GM12878 (cell line): Measurements from ENCODE around the gene CREB5. TPM values are rescaled to one million over a fixed set of nuclear protein-coding genes. Genes with fewer than 3 reads are reported as not detected.

Experiments
- ATAC-seq: fragments of 200-7000 bp; cut with Tn5 transposase; 3 replicates; pipeline ENCODE4 v1.9.1; 2020; ENCODE audit warnings: mild to moderate bottlenecking, moderate library complexity
- BruUV-seq: library from RNA; stranded (reverse); fragments of 400-500 nt; replicated peaks from 2 replicates; lab custom pipeline; 2021; lab: Mats Ljungman, UMichigan
- CTCF ChIA-PET: fragments of 300-600 bp; sonication (Branson Sonifier 250); formaldehyde crosslinking; extraction: SDS; loops from one replicate; lab custom pipeline; 2021; ENCODE audit warnings: inconsistent platforms; lab: Yijun Ruan, JAX
- POLR2A ChIA-PET: fragments of 350-600 bp; formaldehyde crosslinking; extraction: SDS; loops from one replicate; lab custom pipeline; 2021; ENCODE audit warnings: inconsistent platforms; lab: Charles Lee
- RAD21 ChIA-PET: fragments of 300-600 bp; sonication (Branson Sonifier 250); formaldehyde crosslinking; loops from one replicate; lab custom pipeline; 2023; ENCODE audit warnings: antibody characterized with exemption; ENCODE audit not compliant: unreplicated experiment; lab: Charles Lee
- SMC1A ChIA-PET: fragments of 300-600 bp; sonication (Branson Sonifier 250); formaldehyde crosslinking; loops from one replicate; lab custom pipeline; 2023; ENCODE audit not compliant: unreplicated experiment, uncharacterized antibody; lab: Charles Lee
- DNase-seq: peaks from one replicate; pipeline ENCODE4 v3.0.0-alpha.2; 2011; ENCODE audit warnings: low read depth, low spot score
- FAIRE-seq: peaks from 3 replicates; lab custom pipeline; 2011; peaks lifted over from hg19 to GRCh38; lab: Jason Lieb, UNC
- H2AFZ ChIP-seq: 2 replicates; pipeline ENCODE4 v1.6.0; 2011; ENCODE audit warnings: low read depth, low read length, control low read depth; ENCODE audit not compliant: control insufficient read depth
- H3K27ac ChIP-seq: 2 replicates; pipeline ENCODE4 v1.5.1; 2011; ENCODE audit warnings: control low read depth; ENCODE audit not compliant: control insufficient read depth, insufficient read depth
- H3K27me3 ChIP-seq, 2 experiments: replicated peaks in 1 of 2; 2 replicates each; pipeline versions ENCODE4 v1.6.0 to v1.6.1; 2011; ENCODE audit warnings: low read length in 1 of 2; ENCODE audit not compliant: control insufficient read depth in 2 of 2, insufficient read depth in 2 of 2
- H3K36me3 ChIP-seq, 2 experiments: 2 replicates each; pipeline ENCODE4 v1.5.1; 2011; ENCODE audit warnings: low read length in 1 of 2; ENCODE audit not compliant: control insufficient read depth in 2 of 2, insufficient read depth in 2 of 2
- H3K4me1 ChIP-seq: 2 replicates; pipeline ENCODE4 v1.6.1; 2011; ENCODE audit warnings: mild to moderate bottlenecking, low read length, moderate library complexity, mixed read lengths; ENCODE audit not compliant: control insufficient read depth, insufficient read depth
- H3K4me2 ChIP-seq: 2 replicates; pipeline ENCODE4 v1.6.0; 2011; ENCODE audit warnings: control low read depth; ENCODE audit not compliant: control insufficient read depth, insufficient read depth
- H3K4me3 ChIP-seq: fragments of 200-600 bp; sonication (generic); 2 replicates; pipeline ENCODE4 v1.5.1; 2016
- H3K79me2 ChIP-seq: 2 replicates; pipeline ENCODE4 v1.6.0; 2011; ENCODE audit warnings: low read length; ENCODE audit not compliant: control insufficient read depth, insufficient read depth
- H3K9ac ChIP-seq: 2 replicates; pipeline ENCODE4 v1.8.0; 2011; ENCODE audit warnings: low read length, control low read depth, mixed read lengths; ENCODE audit not compliant: control insufficient read depth, insufficient read depth
- H3K9me3 ChIP-seq: replicated peaks from 3 replicates; pipeline ENCODE4 v1.5.1; 2011; ENCODE audit warnings: mild to moderate bottlenecking, low read length; ENCODE audit not compliant: control insufficient read depth, insufficient read depth
- H4K20me1 ChIP-seq: 2 replicates; pipeline ENCODE4 v1.6.0; 2011; ENCODE audit not compliant: control insufficient read depth, insufficient read depth
- BHLHE40 ChIP-seq, 2 experiments: fragments of 450-650 bp in 1 of 2; IDR thresholded peaks; 2 replicates each; pipeline ENCODE4 v1.6.1; 2011 to 2017; ENCODE audit warnings: low read depth in 2 of 2, borderline replicate concordance in 1 of 2, improper control_type of control experiment in 1 of 2, low read length in 1 of 2, mild to moderate bottlenecking in 1 of 2
- MEF2A ChIP-seq: IDR thresholded peaks from 2 replicates; pipeline ENCODE4 v1.6.1; 2011; ENCODE audit warnings: low read depth, mild to moderate bottlenecking, low read length, moderate library complexity; ENCODE audit not compliant: insufficient read depth
- MYC ChIP-seq: IDR thresholded peaks from 2 replicates; pipeline ENCODE4 v1.6.1; 2011; ENCODE audit warnings: mild to moderate bottlenecking, low read length, moderate library complexity, inconsistent platforms; ENCODE audit not compliant: insufficient read depth, insufficient replicate concordance, insufficient read length, severe bottlenecking
- NFIC ChIP-seq: IDR thresholded peaks from 2 replicates; pipeline ENCODE4 v1.6.1; 2012; ENCODE audit warnings: low read depth, mild to moderate bottlenecking, inconsistent platforms, low read length, moderate library complexity
- NR2C2 ChIP-seq: IDR thresholded peaks from 2 replicates; pipeline ENCODE4 v1.6.1; 2011; ENCODE audit warnings: borderline replicate concordance, low read depth; ENCODE audit not compliant: control insufficient read depth, insufficient read length
- POLR2A ChIP-seq: IDR thresholded peaks from 2 replicates; pipeline ENCODE4 v1.6.1; 2011; ENCODE audit warnings: low read depth, mild to moderate bottlenecking, low read length
- RBBP5 ChIP-seq: fragments of 200-600 bp; sonication (generic); conservative IDR thresholded peaks from 2 replicates; pipeline ENCODE4 v1.6.1; 2016
- ZNF24 ChIP-seq: fragments of 450-650 bp; IDR thresholded peaks from 2 replicates; pipeline ENCODE4 v1.6.1; 2017; ENCODE audit warnings: antibody characterized with exemption, mild to moderate bottlenecking
- WGBS: methylation state at CpG from one replicate; pipeline ENCODE4 v1.1.6; 2016; ENCODE audit warnings: low lambda C conversion rate; ENCODE audit not compliant: insufficient replicate concordance, insufficient coverage; ENCODE audit errors: missing lambda C conversion rate; 5-methylcytosine and 5-hydroxymethylcytosine counted together
- in situ Hi-C: fragments of 300-500 bp; cut with MboI; formaldehyde crosslinking; loops from 9 replicates; pipeline ENCODE4 v1.14.3; 2018; ENCODE audit warnings: mixed read lengths
- intact Hi-C: fragments of 100-400 bp; cut with micrococcal nuclease; formaldehyde crosslinking; loops from one replicate; pipeline ENCODE4 v1.14.2; 2022; ENCODE audit not compliant: unreplicated experiment
- polyA plus RNA-seq, 11 experiments: library from polyadenylated mRNA; depleted of rRNA in 4 of 11; unstranded in 6 of 11; stranded (reverse) in 5 of 11; fragments of >200 nt; fragmentation: Nextera tagmentation in 4 of 11; fragmentation: Illumina TruSeq in 1 of 11; extraction: Ambion mirVana in 4 of 11; extraction: Trizol in 1 of 11; gene quantifications; 1 replicate in 1 of 11; 2 replicates in 10 of 11; pipeline versions ENCODE4 v1.2.1 to v1.2.3, GENCODE V29; 2011 to 2016; ENCODE audit warnings: inconsistent platforms in 2 of 11, missing spikeins in 2 of 11, low read depth in 1 of 11
- total RNA-seq, 4 experiments: library from RNA; depleted of rRNA in 3 of 4; stranded (reverse); fragments of >200 nt in 3 of 4; fragmentation: Illumina TruSeq in 1 of 4; extraction: Trizol in 1 of 4; gene quantifications; 2 replicates each; pipeline versions ENCODE4 v1.2.1 to v1.2.3, GENCODE V29; 2013 to 2021
- TF ChIP-seq, protein P1 (sequence below): IDR thresholded peaks from 2 replicates; pipeline ENCODE4 v1.6.1; 2011; ENCODE audit warnings: low read depth, mild to moderate bottlenecking, low read length, moderate library complexity, borderline replicate concordance; ENCODE audit errors: extremely low read depth
- TF ChIP-seq, protein P2 (sequence below): fragments of 450-650 bp; IDR thresholded peaks from 2 replicates; pipeline ENCODE4 v1.6.1; 2017; ENCODE audit warnings: mild to moderate bottlenecking, moderate library complexity
- TF ChIP-seq, protein P3 (sequence below): fragments of 450-650 bp; formaldehyde crosslinking; IDR thresholded peaks from 2 replicates; pipeline ENCODE4 v1.4.0; 2020; ENCODE audit warnings: mild to moderate bottlenecking, moderate library complexity
- TF ChIP-seq, protein P4 (sequence below), 3 experiments: IDR thresholded peaks in 2 of 3; conservative IDR thresholded peaks in 1 of 3; 2 replicates each; pipeline ENCODE4 v1.5.1; 2011; ENCODE audit warnings: low read depth in 3 of 3, low read length in 3 of 3, mild to moderate bottlenecking in 3 of 3, control low read depth in 2 of 3, moderate library complexity in 2 of 3, inconsistent platforms in 1 of 3, mixed read lengths in 1 of 3; ENCODE audit not compliant: control insufficient read depth in 2 of 3, insufficient read depth in 1 of 3; ENCODE audit errors: extremely low read depth in 1 of 3

The CREB5 gene
- total and polyA plus RNA-seq, 10 of the 15 experiments (the other 5 are each of a cell fraction or from before 2014, with no cell fraction given), result 12.9 to 74.1 (median 53.0) TPM

DNA sequence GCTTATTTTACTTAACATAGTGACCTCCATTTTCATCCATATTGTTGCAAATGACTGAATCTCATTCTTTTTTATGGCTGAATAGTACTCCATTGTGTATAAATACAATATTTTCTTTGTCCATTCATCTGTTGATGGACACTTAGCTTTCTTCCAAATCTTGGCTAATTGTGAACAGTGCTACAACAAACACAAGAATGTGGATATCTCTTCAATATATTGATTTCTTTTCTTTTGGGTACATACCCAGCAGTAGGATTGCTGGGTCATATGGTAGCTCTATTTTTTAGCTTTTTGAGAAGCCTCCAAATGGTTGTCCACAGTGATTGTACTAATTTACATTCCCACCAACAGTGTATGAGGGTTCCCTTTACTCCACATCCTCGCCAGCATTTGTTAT, 58.0 kb downstream of the CREB5 start:
- intact Hi-C loops, result no loop called here
- CTCF ChIA-PET, result interaction anchor here (0.6 to 3.8 kb wide), 3 partner anchors 9 to 190 kb away, joined by 3 to 18 read pairs (median 6); no protein-coding TSS in a partner anchor
- BruUV-seq, result no TSS peak
- TF ChIP-seq, protein P1, sequence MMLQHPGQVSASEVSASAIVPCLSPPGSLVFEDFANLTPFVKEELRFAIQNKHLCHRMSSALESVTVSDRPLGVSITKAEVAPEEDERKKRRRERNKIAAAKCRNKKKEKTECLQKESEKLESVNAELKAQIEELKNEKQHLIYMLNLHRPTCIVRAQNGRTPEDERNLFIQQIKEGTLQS, result no peak
- no peak for TF ChIP-seq MYC
- TF ChIP-seq, protein P2, sequence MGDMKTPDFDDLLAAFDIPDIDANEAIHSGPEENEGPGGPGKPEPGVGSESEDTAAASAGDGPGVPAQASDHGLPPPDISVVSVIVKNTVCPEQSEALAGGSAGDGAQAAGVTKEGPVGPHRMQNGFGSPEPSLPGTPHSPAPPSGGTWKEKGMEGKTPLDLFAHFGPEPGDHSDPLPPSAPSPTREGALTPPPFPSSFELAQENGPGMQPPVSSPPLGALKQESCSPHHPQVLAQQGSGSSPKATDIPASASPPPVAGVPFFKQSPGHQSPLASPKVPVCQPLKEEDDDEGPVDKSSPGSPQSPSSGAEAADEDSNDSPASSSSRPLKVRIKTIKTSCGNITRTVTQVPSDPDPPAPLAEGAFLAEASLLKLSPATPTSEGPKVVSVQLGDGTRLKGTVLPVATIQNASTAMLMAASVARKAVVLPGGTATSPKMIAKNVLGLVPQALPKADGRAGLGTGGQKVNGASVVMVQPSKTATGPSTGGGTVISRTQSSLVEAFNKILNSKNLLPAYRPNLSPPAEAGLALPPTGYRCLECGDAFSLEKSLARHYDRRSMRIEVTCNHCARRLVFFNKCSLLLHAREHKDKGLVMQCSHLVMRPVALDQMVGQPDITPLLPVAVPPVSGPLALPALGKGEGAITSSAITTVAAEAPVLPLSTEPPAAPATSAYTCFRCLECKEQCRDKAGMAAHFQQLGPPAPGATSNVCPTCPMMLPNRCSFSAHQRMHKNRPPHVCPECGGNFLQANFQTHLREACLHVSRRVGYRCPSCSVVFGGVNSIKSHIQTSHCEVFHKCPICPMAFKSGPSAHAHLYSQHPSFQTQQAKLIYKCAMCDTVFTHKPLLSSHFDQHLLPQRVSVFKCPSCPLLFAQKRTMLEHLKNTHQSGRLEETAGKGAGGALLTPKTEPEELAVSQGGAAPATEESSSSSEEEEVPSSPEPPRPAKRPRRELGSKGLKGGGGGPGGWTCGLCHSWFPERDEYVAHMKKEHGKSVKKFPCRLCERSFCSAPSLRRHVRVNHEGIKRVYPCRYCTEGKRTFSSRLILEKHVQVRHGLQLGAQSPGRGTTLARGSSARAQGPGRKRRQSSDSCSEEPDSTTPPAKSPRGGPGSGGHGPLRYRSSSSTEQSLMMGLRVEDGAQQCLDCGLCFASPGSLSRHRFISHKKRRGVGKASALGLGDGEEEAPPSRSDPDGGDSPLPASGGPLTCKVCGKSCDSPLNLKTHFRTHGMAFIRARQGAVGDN, result no peak
- TF ChIP-seq RBBP5, result no peak
- no peak for TF ChIP-seq NR2C2
- no peak for TF ChIP-seq POLR2A
- TF ChIP-seq BHLHE40 (IDR thresholded peaks at IDR 0.05; ENCODE audit: borderline replicate concordance in 1 of 2, low read depth in 2 of 2, low read length in 1 of 2), result no peak
- TF ChIP-seq MEF2A, result no peak
- no peak for TF ChIP-seq ZNF24
- TF ChIP-seq, protein P3, sequence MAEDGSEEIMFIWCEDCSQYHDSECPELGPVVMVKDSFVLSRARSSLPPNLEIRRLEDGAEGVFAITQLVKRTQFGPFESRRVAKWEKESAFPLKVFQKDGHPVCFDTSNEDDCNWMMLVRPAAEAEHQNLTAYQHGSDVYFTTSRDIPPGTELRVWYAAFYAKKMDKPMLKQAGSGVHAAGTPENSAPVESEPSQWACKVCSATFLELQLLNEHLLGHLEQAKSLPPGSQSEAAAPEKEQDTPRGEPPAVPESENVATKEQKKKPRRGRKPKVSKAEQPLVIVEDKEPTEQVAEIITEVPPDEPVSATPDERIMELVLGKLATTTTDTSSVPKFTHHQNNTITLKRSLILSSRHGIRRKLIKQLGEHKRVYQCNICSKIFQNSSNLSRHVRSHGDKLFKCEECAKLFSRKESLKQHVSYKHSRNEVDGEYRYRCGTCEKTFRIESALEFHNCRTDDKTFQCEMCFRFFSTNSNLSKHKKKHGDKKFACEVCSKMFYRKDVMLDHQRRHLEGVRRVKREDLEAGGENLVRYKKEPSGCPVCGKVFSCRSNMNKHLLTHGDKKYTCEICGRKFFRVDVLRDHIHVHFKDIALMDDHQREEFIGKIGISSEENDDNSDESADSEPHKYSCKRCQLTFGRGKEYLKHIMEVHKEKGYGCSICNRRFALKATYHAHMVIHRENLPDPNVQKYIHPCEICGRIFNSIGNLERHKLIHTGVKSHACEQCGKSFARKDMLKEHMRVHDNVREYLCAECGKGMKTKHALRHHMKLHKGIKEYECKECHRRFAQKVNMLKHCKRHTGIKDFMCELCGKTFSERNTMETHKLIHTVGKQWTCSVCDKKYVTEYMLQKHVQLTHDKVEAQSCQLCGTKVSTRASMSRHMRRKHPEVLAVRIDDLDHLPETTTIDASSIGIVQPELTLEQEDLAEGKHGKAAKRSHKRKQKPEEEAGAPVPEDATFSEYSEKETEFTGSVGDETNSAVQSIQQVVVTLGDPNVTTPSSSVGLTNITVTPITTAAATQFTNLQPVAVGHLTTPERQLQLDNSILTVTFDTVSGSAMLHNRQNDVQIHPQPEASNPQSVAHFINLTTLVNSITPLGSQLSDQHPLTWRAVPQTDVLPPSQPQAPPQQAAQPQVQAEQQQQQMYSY, result no peak
- TF ChIP-seq NFIC, result no peak
- TF ChIP-seq, protein P4, sequence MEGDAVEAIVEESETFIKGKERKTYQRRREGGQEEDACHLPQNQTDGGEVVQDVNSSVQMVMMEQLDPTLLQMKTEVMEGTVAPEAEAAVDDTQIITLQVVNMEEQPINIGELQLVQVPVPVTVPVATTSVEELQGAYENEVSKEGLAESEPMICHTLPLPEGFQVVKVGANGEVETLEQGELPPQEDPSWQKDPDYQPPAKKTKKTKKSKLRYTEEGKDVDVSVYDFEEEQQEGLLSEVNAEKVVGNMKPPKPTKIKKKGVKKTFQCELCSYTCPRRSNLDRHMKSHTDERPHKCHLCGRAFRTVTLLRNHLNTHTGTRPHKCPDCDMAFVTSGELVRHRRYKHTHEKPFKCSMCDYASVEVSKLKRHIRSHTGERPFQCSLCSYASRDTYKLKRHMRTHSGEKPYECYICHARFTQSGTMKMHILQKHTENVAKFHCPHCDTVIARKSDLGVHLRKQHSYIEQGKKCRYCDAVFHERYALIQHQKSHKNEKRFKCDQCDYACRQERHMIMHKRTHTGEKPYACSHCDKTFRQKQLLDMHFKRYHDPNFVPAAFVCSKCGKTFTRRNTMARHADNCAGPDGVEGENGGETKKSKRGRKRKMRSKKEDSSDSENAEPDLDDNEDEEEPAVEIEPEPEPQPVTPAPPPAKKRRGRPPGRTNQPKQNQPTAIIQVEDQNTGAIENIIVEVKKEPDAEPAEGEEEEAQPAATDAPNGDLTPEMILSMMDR (IDR thresholded peaks at IDR 0.05 in 2 of 3, conservative IDR thresholded peaks at IDR 0.05 in 1 of 3; ENCODE audit: control insufficient read depth in 2 of 3, extremely low read depth in 1 of 3, insufficient read depth in 1 of 3, low read depth in 3 of 3, low read length in 3 of 3), result no peak

More for the DNA sequence above, 58.0 kb downstream of the CREB5 start:
- in situ Hi-C loops, result no loop called here
- SMC1A ChIA-PET, result interaction anchor here (0.9 to 3.2 kb wide), 3 partner anchors 8 to 20 kb away, joined by 3 to 25 read pairs (median 3); no protein-coding TSS in a partner anchor
- Histone ChIP-seq H3K9me3 (no peaks in the 10 kb centered on the region), H3K9ac (no peak overlapping the region), H4K20me1 (no peaks in the 10 kb centered on the region), H3K79me2 (no peaks in the 10 kb centered on the region), H3K36me3 (no peaks in the 10 kb centered on the region), H2AFZ (no peak overlapping the region), H3K4me1 (no peaks in the 10 kb centered on the region), H3K4me3 (no peak overlapping the region), H3K4me2 (no peak overlapping the region), H3K27me3 (no peaks in the 10 kb centered on the region), H3K27ac (no peak overlapping the region)
- ATAC-seq (no peak), FAIRE-seq (no peak), DNase-seq (no peak)
- 87% methylated on average over 1 of the region's 1 CpG for WGBS
- RAD21 ChIA-PET, result interaction anchor here (3.6 kb wide), 1 partner anchor 8 kb away, joined by 18 read pairs; no protein-coding TSS in a partner anchor
- POLR2A ChIA-PET, result interaction anchor here (1.0 to 1.1 kb wide), 3 partner anchors 8 to 62 kb away, joined by 3 to 4 read pairs (median 3); no protein-coding TSS in a partner anchor
